Measurements from ENCODE around the gene SLC15A5.
A peak's percentile ranks its signal among the peaks of the same experiment; 100 is the strongest.

The SLC15A5 gene

DNA sequence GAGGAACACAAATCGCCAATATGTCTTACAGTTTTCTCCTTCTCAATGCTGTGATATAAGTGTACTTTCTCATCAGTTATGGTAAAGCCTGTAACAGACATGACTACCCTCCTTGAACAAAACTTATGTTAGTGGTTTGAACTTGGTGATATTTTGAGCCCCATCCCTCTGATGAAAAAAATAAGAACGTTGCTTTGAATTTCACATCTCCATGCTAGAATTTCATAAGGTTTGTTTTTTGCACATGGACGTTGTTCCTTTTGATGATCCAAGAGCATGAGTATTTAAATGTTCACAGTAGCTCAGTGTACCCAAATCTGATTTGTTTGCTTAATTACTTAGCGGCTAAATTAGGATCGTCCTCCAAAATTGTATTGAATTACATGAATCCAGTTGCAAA is at the start of gene SLC15A5:
Gene SLC15A5 (minus strand): TSS at position 101 of the 400 bp plus-strand sequence. CDS start 0 bp downstream, at position 101.
- no peak for DNase-seq (ENCODE audit: low spot score)

DNA sequence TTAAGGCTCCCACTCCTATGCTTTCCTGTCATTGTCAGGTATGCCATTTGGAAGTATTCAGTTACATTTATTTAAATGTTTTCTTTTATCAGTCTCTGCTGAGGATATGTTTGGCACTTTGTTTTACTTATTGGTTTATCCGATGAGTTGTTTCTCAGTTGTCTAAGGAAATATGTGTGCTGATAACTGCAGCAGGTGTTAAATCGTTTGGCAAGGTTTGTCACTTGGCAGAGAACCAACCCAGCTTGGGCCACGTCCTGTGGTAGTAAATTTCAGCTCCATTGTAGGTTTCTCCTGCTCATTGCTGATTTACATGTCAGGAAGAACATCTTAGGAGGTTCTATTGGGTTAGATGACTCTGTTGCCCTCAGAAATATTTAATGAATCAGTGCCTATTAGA is 47.9 kb upstream of the SLC15A5 start:
- no peak for DNase-seq (ENCODE audit: low spot score)

DNA sequence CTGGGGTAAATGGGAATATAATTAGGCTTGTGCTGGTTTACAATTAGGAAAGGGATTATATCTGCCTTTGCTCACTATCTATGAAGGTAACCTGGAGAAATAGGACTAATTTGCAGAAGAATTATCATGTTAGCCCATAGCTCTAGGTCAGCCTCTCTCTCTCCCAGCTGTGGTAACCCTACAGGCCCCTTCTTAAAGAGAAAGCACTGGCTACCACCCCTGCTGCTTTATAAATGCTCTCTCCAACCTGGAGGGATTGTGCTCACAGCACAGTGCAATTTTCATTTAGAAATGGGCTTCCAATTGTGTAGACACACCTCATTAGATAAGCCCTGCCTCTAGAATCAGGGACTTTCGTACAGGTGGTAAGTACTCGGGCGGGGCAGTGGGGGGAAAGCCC is 47.3 kb upstream of the SLC15A5 start:
- no peak for DNase-seq (ENCODE audit: low spot score)

DNA sequence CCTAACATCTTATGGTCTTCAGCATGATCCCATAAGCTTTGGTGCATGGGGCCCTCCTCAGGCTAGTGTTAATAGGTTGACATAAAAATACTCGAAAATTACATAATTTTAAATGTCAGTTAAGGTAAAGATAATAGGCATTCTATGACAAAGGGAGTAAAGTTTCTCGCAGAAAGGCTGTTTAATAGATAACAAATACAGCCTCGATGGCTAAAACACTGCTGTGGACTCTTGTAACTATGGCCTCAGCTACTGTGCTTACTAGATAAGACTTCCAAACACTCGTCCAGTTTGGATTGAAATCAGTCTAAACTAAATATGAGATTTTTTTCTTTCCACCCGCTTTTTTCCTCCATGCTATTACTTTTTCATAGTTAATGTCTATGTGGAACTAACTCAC is 46.8 kb upstream of the SLC15A5 start:
- DNase-seq (ENCODE audit: low spot score) = no peak

DNA sequence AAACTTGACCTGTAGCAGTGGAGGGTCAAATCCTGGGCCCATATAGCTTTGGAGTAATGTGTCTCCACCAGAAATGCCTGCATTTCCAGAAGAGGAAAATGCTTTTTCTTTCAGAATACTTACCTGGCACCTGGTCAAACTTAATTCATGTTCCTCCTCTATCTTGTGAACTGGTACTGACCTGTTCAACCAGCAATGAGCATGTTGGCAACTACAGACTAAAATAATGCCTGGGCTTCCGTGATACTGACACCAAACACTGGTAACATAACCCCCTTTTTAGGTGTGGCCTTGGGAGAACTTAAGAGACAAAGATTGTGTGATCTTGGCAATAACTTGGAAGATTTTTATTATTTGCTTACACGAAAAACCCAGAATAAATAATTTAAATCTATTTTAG is 46.2 kb upstream of the SLC15A5 start:
- DNase-seq (ENCODE audit: low spot score) = no peak

- peak; percentile 3 for DNase-seq (ENCODE audit: low spot score)
Measured at GRCh38 chr12:16323010-16323409, 45.5 kb upstream of the SLC15A5 start.

GRCh38 chr12:16310934-16311333 is 33.4 kb upstream of the SLC15A5 start:
- DNase-seq (ENCODE audit: low spot score) = no peak

GRCh38 chr12:16307856-16308475 is 30.5 kb upstream of the SLC15A5 start:
- no peak for DNase-seq (ENCODE audit: low spot score)

- DNase-seq (ENCODE audit: low spot score) = no peak
Measured at GRCh38 chr12:16303939-16304338, 26.5 kb upstream of the SLC15A5 start.

DNA sequence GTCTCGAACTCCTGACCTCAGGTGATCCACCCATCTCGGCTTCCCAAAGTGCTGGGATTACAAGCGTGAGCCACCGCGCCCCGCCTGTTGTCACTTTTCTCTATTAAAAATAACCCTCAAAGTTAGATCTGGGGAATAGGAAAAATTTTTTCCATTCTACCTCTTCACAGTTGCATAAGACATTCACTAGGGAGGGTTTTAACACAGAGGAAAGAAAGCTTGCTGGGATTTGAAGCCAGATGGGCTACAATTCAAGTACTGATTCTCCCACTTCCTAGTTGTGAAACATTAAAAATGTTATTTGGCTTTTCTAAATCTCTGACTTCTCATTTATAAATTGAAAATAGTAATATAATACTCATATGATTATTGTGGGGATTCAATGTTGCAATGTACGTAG is 23.3 kb upstream of the SLC15A5 start:
- no peak for DNase-seq (ENCODE audit: low spot score)

DNA sequence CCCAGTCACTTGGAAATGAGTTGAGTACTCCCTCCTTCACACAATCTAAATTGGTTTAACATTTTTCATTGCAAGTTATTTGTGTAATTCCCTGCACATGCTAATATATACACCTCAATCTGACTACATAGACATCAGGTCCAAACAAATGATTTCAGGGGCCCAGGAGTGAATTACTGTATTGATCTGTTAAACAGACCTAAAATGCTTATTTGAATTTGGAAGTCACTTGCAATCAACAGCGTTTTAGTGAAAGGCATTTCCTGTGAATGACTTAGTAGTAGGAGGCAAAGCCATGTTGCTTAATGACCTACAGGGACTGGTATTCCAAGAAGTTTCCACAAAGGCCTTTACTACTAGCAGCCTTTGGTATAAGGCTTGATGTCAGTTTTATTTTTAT is 22.6 kb upstream of the SLC15A5 start:
- no peak for DNase-seq (ENCODE audit: low spot score)

DNA sequence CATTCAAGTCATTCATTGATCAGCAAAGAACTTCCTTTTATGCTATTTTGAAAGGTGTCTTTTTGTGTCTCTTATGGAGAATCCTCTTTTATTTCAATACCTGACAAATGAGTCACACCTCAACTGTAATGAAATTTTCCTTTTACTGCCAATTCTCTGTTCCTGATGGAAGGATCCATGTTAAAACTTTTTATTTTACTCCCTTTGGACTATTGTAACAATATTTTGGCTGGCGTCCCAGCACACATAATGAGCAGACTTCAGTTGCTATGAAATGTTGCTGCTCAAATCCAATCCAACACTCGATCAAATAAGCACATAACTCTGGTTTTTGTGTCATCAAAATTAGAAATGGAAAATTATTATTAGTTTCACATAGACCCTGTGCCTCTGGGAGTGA is 21.9 kb upstream of the SLC15A5 start:
- DNase-seq (ENCODE audit: low spot score) = no peak

DNA sequence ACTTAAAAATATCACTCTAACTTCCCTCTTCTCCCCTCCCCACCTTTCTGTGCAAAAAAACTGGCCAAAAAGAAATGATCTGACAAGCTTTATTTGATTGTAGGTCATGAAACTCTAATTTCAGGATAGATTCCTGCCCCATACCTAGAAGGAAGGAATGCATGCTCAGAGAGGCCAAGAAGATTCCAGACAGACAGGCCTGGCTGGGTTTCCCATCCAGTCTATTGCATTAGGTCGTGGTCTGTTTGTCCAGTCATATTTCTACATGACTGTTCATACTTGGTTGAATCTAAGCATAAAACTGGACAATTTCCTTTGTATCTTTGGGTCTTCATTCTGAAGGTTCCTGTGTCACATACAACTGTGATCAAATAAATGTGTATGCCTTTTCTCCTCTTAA is 20.0 kb upstream of the SLC15A5 start:
- no peak for DNase-seq (ENCODE audit: low spot score)

DNA sequence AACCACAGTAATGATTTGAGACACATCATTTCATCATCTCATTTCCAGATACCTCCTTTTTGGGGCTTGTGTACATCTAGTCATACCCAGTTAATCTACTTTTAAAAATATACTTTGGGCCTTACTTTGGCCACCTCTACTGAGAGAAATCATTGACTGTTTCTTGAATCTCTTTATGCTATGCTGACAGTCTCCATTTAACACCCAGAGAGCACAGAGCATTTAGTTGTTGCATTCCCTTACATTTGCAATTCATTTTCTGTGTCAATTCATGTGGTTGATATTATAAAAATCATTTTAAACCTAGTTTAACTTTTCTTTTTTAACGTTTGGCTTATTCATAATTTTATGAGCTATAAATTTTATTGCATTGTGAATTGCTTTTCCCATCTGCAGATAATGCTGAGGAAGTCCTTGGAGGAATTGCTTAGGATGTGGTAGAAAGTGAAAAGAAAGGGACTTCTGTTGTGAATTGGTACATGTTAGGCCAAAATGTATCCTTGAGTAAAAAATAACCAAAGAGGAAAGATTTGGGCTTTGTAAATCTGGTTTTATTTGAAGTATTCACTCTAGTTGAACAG is 17.0 kb upstream of the SLC15A5 start:
- no peak for DNase-seq (ENCODE audit: low spot score)

GRCh38 chr12:16291032-16291431 is 13.5 kb upstream of the SLC15A5 start:
- DNase-seq (ENCODE audit: low spot score) = no peak

GRCh38 chr12:16285586-16285985 is 8.1 kb upstream of the SLC15A5 start:
- DNase-seq (ENCODE audit: low spot score) = no peak

DNA sequence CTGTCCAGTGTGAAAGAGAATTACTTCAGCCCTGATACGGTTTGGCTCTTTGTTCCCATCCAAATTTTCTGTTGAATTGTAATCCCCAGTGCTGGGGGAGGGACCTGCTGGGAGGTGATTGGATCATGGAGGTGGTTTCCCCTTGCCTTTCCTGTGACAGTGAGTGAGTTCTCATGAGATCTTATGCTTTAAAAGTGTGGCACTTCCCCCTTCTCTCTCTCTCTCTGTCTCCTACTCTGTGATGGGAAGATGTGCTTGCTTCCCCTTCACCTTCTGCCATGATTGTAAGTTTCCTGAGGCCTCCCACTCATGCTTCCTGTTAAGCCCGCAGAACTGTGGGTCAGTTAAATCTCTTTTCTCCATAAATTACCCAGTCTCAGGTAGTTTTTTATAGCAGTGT is 5.5 kb upstream of the SLC15A5 start:
- no peak for DNase-seq (ENCODE audit: low spot score)

GRCh38 chr12:16282081-16282480 is 4.6 kb upstream of the SLC15A5 start:
- DNase-seq (ENCODE audit: low spot score) = no peak

- DNase-seq (ENCODE audit: low spot score) = no peak
Measured at GRCh38 chr12:16281157-16281556, 3.7 kb upstream of the SLC15A5 start.

DNA sequence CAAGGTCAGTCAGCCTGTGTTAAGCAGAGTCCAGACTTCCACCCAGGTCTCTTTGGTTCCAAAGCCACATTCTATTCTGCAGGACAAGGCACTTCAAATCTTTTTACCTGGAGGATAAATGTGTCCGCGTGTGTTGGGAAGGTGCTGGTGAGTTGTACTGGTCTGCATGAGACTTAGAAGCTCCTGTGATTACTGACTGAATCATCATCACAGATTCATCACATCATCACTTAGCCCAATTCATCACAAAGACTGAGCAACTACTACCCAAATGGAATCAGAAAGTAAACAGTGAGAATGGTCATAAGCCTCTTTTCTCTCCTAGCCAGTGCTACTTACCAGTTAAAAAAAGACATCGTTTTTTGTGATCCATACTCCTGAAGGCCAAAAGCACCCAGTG is 5.3 kb downstream of the SLC15A5 start:
- DNase-seq (ENCODE audit: low spot score) = no peak

DNA sequence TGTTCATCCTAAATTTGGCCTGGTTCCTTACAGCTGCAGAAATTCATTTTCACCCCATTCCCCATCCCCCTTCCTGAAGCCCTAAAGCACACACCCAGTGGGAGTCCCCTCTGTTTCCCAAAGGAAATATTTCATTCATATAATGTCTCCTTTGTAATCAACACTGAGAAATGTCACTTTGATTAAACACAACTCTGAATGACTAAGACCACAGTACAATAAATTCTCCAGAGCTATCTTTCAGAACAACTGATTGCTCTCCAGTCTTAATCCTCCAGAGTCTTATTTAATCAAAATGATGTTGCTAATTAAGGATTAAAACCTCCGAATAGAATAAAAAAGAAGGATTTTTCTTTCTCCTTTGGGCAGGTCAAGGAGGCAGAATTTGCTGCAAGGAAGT is 6.4 kb downstream of the SLC15A5 start:
- no peak for DNase-seq (ENCODE audit: low spot score)

GRCh38 chr12:16269946-16270345 is 7.5 kb downstream of the SLC15A5 start:
- no peak for DNase-seq (ENCODE audit: low spot score)

DNA sequence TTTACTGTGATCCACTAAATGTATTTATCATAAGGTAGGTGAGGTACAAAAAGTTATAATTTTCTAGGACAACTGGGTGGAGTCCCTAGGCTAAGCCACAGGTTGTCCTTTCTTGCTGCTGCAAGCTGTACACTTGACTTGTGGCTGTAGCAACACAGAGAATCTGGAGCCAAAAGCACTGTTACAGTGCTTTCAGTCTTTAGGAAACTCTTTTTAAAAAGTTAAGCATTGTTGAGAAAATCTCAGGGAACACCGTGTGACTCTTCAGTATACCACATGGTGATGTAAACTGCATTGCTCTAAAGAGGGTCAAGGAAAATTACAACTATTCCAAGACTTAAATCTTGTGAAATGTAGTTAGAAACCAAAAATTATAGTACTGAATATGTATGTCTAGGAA is 11.4 kb downstream of the SLC15A5 start:
- no peak for DNase-seq (ENCODE audit: low spot score)

DNA sequence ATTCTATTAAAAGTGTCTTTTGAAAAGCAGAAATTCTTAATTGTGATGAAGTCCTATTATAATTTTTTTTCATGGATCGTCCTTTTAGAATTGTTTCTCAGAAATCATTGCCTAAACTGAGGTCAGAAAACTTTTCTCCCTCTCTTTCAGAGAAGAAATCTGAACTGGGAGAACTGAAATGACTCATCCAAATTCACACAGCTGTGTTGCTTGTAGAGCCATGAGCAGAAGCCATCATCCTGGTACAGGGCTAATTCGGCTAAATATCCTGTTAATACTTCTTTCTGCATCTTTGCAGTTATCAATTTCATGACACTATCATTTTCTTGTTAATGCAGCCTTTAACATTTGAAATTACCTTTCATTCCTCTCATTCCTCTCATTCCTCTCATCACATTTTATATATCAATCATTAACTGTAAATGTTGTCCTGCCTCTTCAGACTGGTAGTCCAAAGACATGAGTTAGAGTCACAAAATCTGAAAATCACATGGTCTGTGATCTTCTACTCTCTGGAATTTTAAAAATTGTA is 15.5 kb downstream of the SLC15A5 start:
- no peak for DNase-seq (ENCODE audit: low spot score)

Data from AG08396 (cell line).